H1 (cell line): ENCODE results near the gene REL.

Experiments
- EZH2 ChIP-seq: fragments of 200-600 bp; sonication (generic); IDR thresholded peaks from 2 replicates; pipeline ENCODE4 v1.7.1; 2012; ENCODE audit warnings: low read depth, mild to moderate bottlenecking, moderate library complexity, low read length, inconsistent platforms; ENCODE audit not compliant: severe bottlenecking
- POLR2A ChIP-seq, 2 experiments: IDR thresholded peaks; 1 replicate in 1 of 2; 2 replicates in 1 of 2; pipeline ENCODE4 v1.6.1; 2011; ENCODE audit warnings: low read depth in 2 of 2, low read length in 2 of 2, mild to moderate bottlenecking in 2 of 2; ENCODE audit errors: control extremely low read depth in 1 of 2
- SAP30 ChIP-seq: fragments of 300-600 bp; sonication (generic); IDR thresholded peaks from 2 replicates; pipeline ENCODE4 v1.7.1; 2012; ENCODE audit warnings: low read length, moderate library complexity, mild to moderate bottlenecking, inconsistent platforms; ENCODE audit not compliant: insufficient read depth, insufficient replicate concordance
- SIN3A ChIP-seq, 2 experiments: IDR thresholded peaks in 1 of 2; conservative IDR thresholded peaks in 1 of 2; 2 replicates each; pipeline ENCODE4 v1.6.1; 2011 to 2012; ENCODE audit warnings: low read length in 2 of 2, improper control_type of control experiment in 1 of 2, low read depth in 1 of 2, mild to moderate bottlenecking in 1 of 2
- SP2 ChIP-seq: IDR thresholded peaks from 2 replicates; pipeline ENCODE4 v1.6.1; 2012; ENCODE audit warnings: mild to moderate bottlenecking, low read length, inconsistent platforms
- ZNF274 ChIP-seq: IDR thresholded peaks from 2 replicates; pipeline ENCODE4 v1.7.0; 2012; ENCODE audit warnings: low read length, borderline replicate concordance; ENCODE audit errors: extremely low read depth
- TF ChIP-seq, protein P1 (sequence below), 3 experiments: IDR thresholded peaks; 1 replicate in 2 of 3; 2 replicates in 1 of 3; pipeline versions ENCODE4 v1.5.1 to v1.6.1; 2011; ENCODE audit warnings: low read length in 3 of 3, mild to moderate bottlenecking in 3 of 3, inconsistent platforms in 2 of 3, low read depth in 1 of 3, moderate library complexity in 1 of 3; ENCODE audit not compliant: insufficient read depth in 1 of 3; ENCODE audit errors: control extremely low read depth in 1 of 3

DNA sequence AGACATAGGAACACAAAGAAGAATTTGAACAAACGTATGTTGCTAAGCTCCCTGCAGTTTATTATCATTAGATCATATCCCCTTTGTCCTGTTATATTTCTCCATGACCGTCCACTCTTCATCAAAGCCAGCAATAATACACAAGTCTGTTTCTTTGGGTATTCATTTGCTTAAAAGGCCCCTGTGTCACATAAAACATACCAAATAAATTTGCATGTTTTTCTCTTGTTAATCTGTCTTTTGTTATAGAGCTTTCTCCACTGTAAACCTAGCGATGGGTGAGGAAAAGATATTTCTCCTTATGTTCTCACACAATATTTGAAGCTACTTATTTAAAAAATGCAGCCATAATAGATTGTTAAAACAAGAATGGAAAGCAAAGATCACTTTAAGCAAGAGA, 42.9 kb upstream of the REL start:
- TF ChIP-seq, protein P1, sequence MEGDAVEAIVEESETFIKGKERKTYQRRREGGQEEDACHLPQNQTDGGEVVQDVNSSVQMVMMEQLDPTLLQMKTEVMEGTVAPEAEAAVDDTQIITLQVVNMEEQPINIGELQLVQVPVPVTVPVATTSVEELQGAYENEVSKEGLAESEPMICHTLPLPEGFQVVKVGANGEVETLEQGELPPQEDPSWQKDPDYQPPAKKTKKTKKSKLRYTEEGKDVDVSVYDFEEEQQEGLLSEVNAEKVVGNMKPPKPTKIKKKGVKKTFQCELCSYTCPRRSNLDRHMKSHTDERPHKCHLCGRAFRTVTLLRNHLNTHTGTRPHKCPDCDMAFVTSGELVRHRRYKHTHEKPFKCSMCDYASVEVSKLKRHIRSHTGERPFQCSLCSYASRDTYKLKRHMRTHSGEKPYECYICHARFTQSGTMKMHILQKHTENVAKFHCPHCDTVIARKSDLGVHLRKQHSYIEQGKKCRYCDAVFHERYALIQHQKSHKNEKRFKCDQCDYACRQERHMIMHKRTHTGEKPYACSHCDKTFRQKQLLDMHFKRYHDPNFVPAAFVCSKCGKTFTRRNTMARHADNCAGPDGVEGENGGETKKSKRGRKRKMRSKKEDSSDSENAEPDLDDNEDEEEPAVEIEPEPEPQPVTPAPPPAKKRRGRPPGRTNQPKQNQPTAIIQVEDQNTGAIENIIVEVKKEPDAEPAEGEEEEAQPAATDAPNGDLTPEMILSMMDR (IDR thresholded peaks at IDR 0.05; ENCODE audit: control extremely low read depth in 1 of 3, insufficient read depth in 1 of 3, low read depth in 1 of 3, low read length in 3 of 3) = no peak
- TF ChIP-seq SIN3A (conservative IDR thresholded peaks at IDR 0.05 in 1 of 2, IDR thresholded peaks at IDR 0.05 in 1 of 2; ENCODE audit: low read depth in 1 of 2, low read length in 2 of 2) (no peak), POLR2A (IDR thresholded peaks at IDR 0.05; ENCODE audit: control extremely low read depth in 1 of 2, low read depth in 2 of 2, low read length in 2 of 2) (no peak), EZH2 (no peak), SP2 (no peak), ZNF274 (no peak), SAP30 (no peak)
